ENCODE measurements around the gene MOSPD3. TPM values are rescaled to one million over a fixed set of nuclear protein-coding genes. Genes with fewer than 3 reads are reported as not detected.

MOSPD3 gene
- total RNA-seq, 1 donor, result 5.2 TPM

- no peak overlapping the region for H3K4me3 ChIP-seq (ENCODE audit: low read depth, low read length)
- TF ChIP-seq CTCF (IDR thresholded peaks at IDR 0.05; ENCODE audit: insufficient read depth, low read depth, low read length), result no peak
- DNase-seq (ENCODE audit: low read depth), result no peak
Measured at GRCh38 chr7:100567031-100567730, 45.2 kb upstream of the MOSPD3 start.

- no peak for DNase-seq (ENCODE audit: low read depth)
- TF ChIP-seq CTCF (IDR thresholded peaks at IDR 0.05; ENCODE audit: insufficient read depth, low read depth, low read length), result no peak
- no peak overlapping the region for H3K4me3 ChIP-seq (ENCODE audit: low read depth, low read length)
Measured at GRCh38 chr7:100567751-100568175, 44.6 kb upstream of the MOSPD3 start.

- no peak for TF ChIP-seq CTCF (IDR thresholded peaks at IDR 0.05; ENCODE audit: insufficient read depth, low read depth, low read length)
- no peak for DNase-seq (ENCODE audit: low read depth)
Measured at GRCh38 chr7:100568176-100568895, 44.0 kb upstream of the MOSPD3 start.

GRCh38 chr7:100568896-100569844 is 43.2 kb upstream of the MOSPD3 start:
- peak overlapping the region; percentile 38 for H3K4me3 ChIP-seq (ENCODE audit: low read depth, low read length)
- TF ChIP-seq CTCF (IDR thresholded peaks at IDR 0.05; ENCODE audit: insufficient read depth, low read depth, low read length), result peak; percentile 54
- DNase-seq (ENCODE audit: low read depth), result peak; percentile 54

More at GRCh38 chr7:100568176-100568895, 44.0 kb upstream of the MOSPD3 start:
- H3K4me3 ChIP-seq (ENCODE audit: low read depth, low read length), result no peak overlapping the region

- TF ChIP-seq CTCF (IDR thresholded peaks at IDR 0.05; ENCODE audit: insufficient read depth, low read depth, low read length), result no peak
- DNase-seq (ENCODE audit: low read depth), result no peak
- no peak overlapping the region for H3K4me3 ChIP-seq (ENCODE audit: low read depth, low read length)
Measured at GRCh38 chr7:100570954-100571828, 41.1 kb upstream of the MOSPD3 start.

- H3K4me3 ChIP-seq (ENCODE audit: low read depth, low read length), result no peak overlapping the region
- no peak for DNase-seq (ENCODE audit: low read depth)
- TF ChIP-seq CTCF (IDR thresholded peaks at IDR 0.05; ENCODE audit: insufficient read depth, low read depth, low read length), result no peak
Measured at GRCh38 chr7:100571829-100572116, 40.6 kb upstream of the MOSPD3 start.

All from fibroblast of villous mesenchyme (primary cell).